ENCODE measurements around the gene FCAMR. TPM values are rescaled to one million over a fixed set of nuclear protein-coding genes. Genes with fewer than 3 reads are reported as not detected.

FCAMR gene
- total RNA-seq, 1 donor from 2014 or later: 0.46 TPM

GRCh38 chr1:207000651-207001291, 30.5 kb upstream of the FCAMR start:
- no peak for DNase-seq (ENCODE audit: low spot score)

- DNase-seq (ENCODE audit: low spot score): no peak
Observed at GRCh38 chr1:206998816-206999215, 28.6 kb upstream of the FCAMR start.

GRCh38 chr1:206992790-206993189, 22.5 kb upstream of the FCAMR start:
- DNase-seq (ENCODE audit: low spot score): no peak

- DNase-seq (ENCODE audit: low spot score): no peak
Observed at GRCh38 chr1:206987873-206988272, 17.6 kb upstream of the FCAMR start.

- no peak for DNase-seq (ENCODE audit: low spot score)
Observed at GRCh38 chr1:206986885-206987284, 16.6 kb upstream of the FCAMR start.

- no peak for DNase-seq (ENCODE audit: low spot score)
Observed at GRCh38 chr1:206986402-206986801, 16.1 kb upstream of the FCAMR start.

- DNase-seq (ENCODE audit: low spot score): no peak
Observed at GRCh38 chr1:206985162-206985749, 15.0 kb upstream of the FCAMR start.

- peak; percentile 58 for DNase-seq (ENCODE audit: low spot score)
Observed at GRCh38 chr1:206982216-206982615, 12.0 kb upstream of the FCAMR start.

GRCh38 chr1:206979379-206980043, 9.3 kb upstream of the FCAMR start:
- DNase-seq (ENCODE audit: low spot score): no peak

GRCh38 chr1:206978259-206978658, 8.0 kb upstream of the FCAMR start:
- no peak for DNase-seq (ENCODE audit: low spot score)

- DNase-seq (ENCODE audit: low spot score): no peak
Observed at GRCh38 chr1:206975306-206975705, 5.0 kb upstream of the FCAMR start.

- no peak for DNase-seq (ENCODE audit: low spot score)
Observed at GRCh38 chr1:206974140-206974539, 3.9 kb upstream of the FCAMR start.

- DNase-seq (ENCODE audit: low spot score): no peak
Observed at GRCh38 chr1:206972728-206973127, 2.5 kb upstream of the FCAMR start.

- DNase-seq (ENCODE audit: low spot score): no peak
Observed at GRCh38 chr1:206971029-206971655, 882 bp upstream of the FCAMR start.

GRCh38 chr1:206969090-206969489, 1.2 kb downstream of the FCAMR start:
- DNase-seq (ENCODE audit: low spot score): peak; percentile 84

- DNase-seq (ENCODE audit: low spot score): no peak
Observed at GRCh38 chr1:206967096-206967849, 3.0 kb downstream of the FCAMR start.

GRCh38 chr1:206965781-206966180, 4.5 kb downstream of the FCAMR start:
- no peak for DNase-seq (ENCODE audit: low spot score)

GRCh38 chr1:206963740-206964139, 6.5 kb downstream of the FCAMR start:
- DNase-seq (ENCODE audit: low spot score): no peak

GRCh38 chr1:206963119-206963712, 7.0 kb downstream of the FCAMR start:
- DNase-seq (ENCODE audit: low spot score): no peak

GRCh38 chr1:206962272-206962671, 8.0 kb downstream of the FCAMR start:
- no peak for DNase-seq (ENCODE audit: low spot score)

GRCh38 chr1:206961668-206962067, 8.6 kb downstream of the FCAMR start:
- no peak for DNase-seq (ENCODE audit: low spot score)
